Measurements from ENCODE around the gene ANKRD40. TPM values are rescaled to one million over a fixed set of nuclear protein-coding genes. Genes with fewer than 3 reads are reported as not detected.

ANKRD40 gene
- total and polyA plus RNA-seq, 4 donors, result 6.2 to 15.1 (median 9.7) TPM

- no peak for DNase-seq (ENCODE audit: low spot score)
- TF ChIP-seq ATF3 (IDR thresholded peaks at IDR 0.05) (no peak), REST (IDR thresholded peaks at IDR 0.05) (no peak), HNF4A (conservative IDR thresholded peaks at IDR 0.05) (no peak), JUND (IDR thresholded peaks at IDR 0.05) (no peak), ZBTB33 (IDR thresholded peaks at IDR 0.05) (no peak), TAF1 (conservative IDR thresholded peaks at IDR 0.05) (no peak), FOXA1 (IDR thresholded peaks at IDR 0.05) (no peak), YY1 (IDR thresholded peaks at IDR 0.05) (no peak), NR2F2 (IDR thresholded peaks at IDR 0.05) (no peak)
- peaks cover 8 to 22% (median 15%) of the 10 kb centered on the region in 4 donors for H3K4me1 ChIP-seq (ENCODE audit: control insufficient read depth in 4 of 4, insufficient read depth in 4 of 4, low read length in 3 of 4)
- H3K9me3 ChIP-seq (ENCODE audit: control insufficient read depth in 4 of 4, low read length in 3 of 4), result no peaks in the 10 kb centered on the region
- WGBS, result 94% methylated on average over 3 of the region's 3 CpGs
- peaks cover 0 to 4% (median 0%) of the 10 kb centered on the region in 4 donors for H3K36me3 ChIP-seq (ENCODE audit: control insufficient read depth in 4 of 4, insufficient read depth in 3 of 4, low read depth in 1 of 4, low read length in 3 of 4)
- H3K27me3 ChIP-seq (ENCODE audit: control insufficient read depth in 4 of 4, insufficient read depth in 4 of 4, low read length in 3 of 4), result no peaks in the 10 kb centered on the region
- H3K27ac ChIP-seq (ENCODE audit: low read depth in 1 of 2, low read length in 2 of 2), result no peak overlapping the region
- no peak overlapping the region for H3K4me3 ChIP-seq (ENCODE audit: low read depth in 1 of 3, low read length in 3 of 3)
- no peak overlapping the region for H3K9ac ChIP-seq (ENCODE audit: low read depth in 1 of 2, low read length in 2 of 2)
These were observed 61.7 kb downstream of the ANKRD40 start for GRCh38 chr17:50645748-50646682.

Small RNA genes lying within 50 kb of the gene (small RNA-seq; reads per million reads assigned to genes)
- not detected for gene RF00019

Other genes with a start within 250 kb of the ANKRD40 start
- gene CHAD, start 239.0 kb downstream of the ANKRD40 start, total RNA-seq, result 1 to 10 TPM in 1 of 2 donors, under 1 TPM in 1; 0.51 to 1.8 TPM
- gene CHAD, start 239.0 kb downstream of the ANKRD40 start, polyA plus RNA-seq, result 1 to 10 TPM; 2.7 to 3.3 TPM
- 10 to 100 TPM; 10.8 to 22.7 TPM for gene RSAD1, start 229.1 kb downstream of the ANKRD40 start, total RNA-seq
- gene RSAD1, start 229.1 kb downstream of the ANKRD40 start, polyA plus RNA-seq, result 10 to 100 TPM; 18.2 to 18.9 TPM
- under 1 TPM; 0.23 to 0.25 TPM for gene MYCBPAP, start 199.5 kb downstream of the ANKRD40 start, total RNA-seq
- not detected for gene MYCBPAP, start 199.5 kb downstream of the ANKRD40 start, polyA plus RNA-seq
- under 1 TPM; 0.33 to 0.51 TPM for gene EPN3, start 175.2 kb downstream of the ANKRD40 start, total RNA-seq
- gene EPN3, start 175.2 kb downstream of the ANKRD40 start, polyA plus RNA-seq, result under 1 TPM in 1 of 2 donors, not detected in 1; 0.06 TPM
- 10 to 100 TPM; 15.6 to 16.4 TPM for gene SPATA20, start 160.7 kb downstream of the ANKRD40 start, total RNA-seq
- gene SPATA20, start 160.7 kb downstream of the ANKRD40 start, polyA plus RNA-seq, result 10 to 100 TPM; 22.7 to 42.4 TPM
- under 1 TPM; under 0.01 to 0.14 TPM for gene CACNA1G, start 147.2 kb downstream of the ANKRD40 start, total RNA-seq
- gene CACNA1G, start 147.2 kb downstream of the ANKRD40 start, polyA plus RNA-seq, result under 1 TPM in 1 of 2 donors, not detected in 1; 0.01 TPM
- gene ABCC3, start 73.0 kb downstream of the ANKRD40 start, total RNA-seq, result 100 to 1,000 TPM in 1 of 2 donors, 10 to 100 TPM in 1; 10.5 to 197 TPM
- 10 to 100 TPM; 66.7 to 94.3 TPM for gene ABCC3, start 73.0 kb downstream of the ANKRD40 start, polyA plus RNA-seq
- gene LUC7L3, start 11.7 kb upstream of the ANKRD40 start, total RNA-seq, result 10 to 100 TPM; 26.0 to 26.5 TPM
- gene LUC7L3, start 11.7 kb upstream of the ANKRD40 start, polyA plus RNA-seq, result 100 to 1,000 TPM in 1 of 2 donors, 10 to 100 TPM in 1; 15.5 to 126 TPM
- gene ANKRD40CL, start 59.6 kb upstream of the ANKRD40 start, total RNA-seq, result not detected
- gene ANKRD40CL, start 59.6 kb upstream of the ANKRD40 start, polyA plus RNA-seq, result not detected
- gene WFIKKN2, start 127.7 kb upstream of the ANKRD40 start, total RNA-seq, result under 1 TPM in 1 of 2 donors, not detected in 1; 0.19 TPM
- under 1 TPM; 0.02 to 0.07 TPM for gene WFIKKN2, start 127.7 kb upstream of the ANKRD40 start, polyA plus RNA-seq
- gene TOB1, start 158.4 kb upstream of the ANKRD40 start, total RNA-seq, result 10 to 100 TPM; 10.2 to 28.0 TPM
- 100 to 1,000 TPM in 1 of 2 donors, 10 to 100 TPM in 1; 47.5 to 132 TPM for gene TOB1, start 158.4 kb upstream of the ANKRD40 start, polyA plus RNA-seq

All from liver (tissue), 10 donors.